Left kidney (tissue), 8 donors: Measurements from ENCODE around the gene CHURC1. TPM values are rescaled to one million over a fixed set of nuclear protein-coding genes. Genes with fewer than 3 reads are reported as not detected.

Experiments
- DNase-seq: peaks from one replicate; pipeline ENCODE4 v3.0.0-alpha.2; 2013
- long read RNA-seq, 8 donors: transcript quantifications; one replicate each; lab custom pipeline, GENCODE V29; 2026
- polyA plus RNA-seq: library from polyadenylated mRNA; unstranded; fragments of 120-200 nt; gene quantifications from one replicate; pipeline ENCODE4 v1.2.1, GENCODE V29; 2013; ENCODE audit not compliant: insufficient read length

The CHURC1 gene
- 63.3 TPM for polyA plus RNA-seq
- long read RNA-seq, donor 1, transcript CHURC1-203 (4 exons, 2,629 nt) = major isoform, 51 of 83 reads
- long read RNA-seq, donor 1, transcript CHURC1-202 (3 exons, 439 nt) = minor isoform, 5 of 83 reads
- long read RNA-seq, donor 1, transcript CHURC1-208 (4 exons, 3,615 nt) = minor isoform, 13 of 83 reads
- long read RNA-seq, donor 1, partial matches to known transcripts = 9 of 83 reads
- long read RNA-seq, donor 1, other reads (novel, unspliced or antisense) = 0 of 83 reads
- long read RNA-seq, donor 2, transcript CHURC1-208 (4 exons, 3,615 nt) = minor isoform, 6 of 48 reads
- long read RNA-seq, donor 2, transcript CHURC1-203 (4 exons, 2,629 nt) = major isoform, 36 of 48 reads
- long read RNA-seq, donor 2, partial matches to known transcripts = 0 of 48 reads
- long read RNA-seq, donor 2, other reads (novel, unspliced or antisense) = 0 of 48 reads
- long read RNA-seq, donor 3, transcript CHURC1-203 (4 exons, 2,629 nt) = major isoform, 29 of 40 reads
- long read RNA-seq, donor 3, transcript CHURC1-208 (4 exons, 3,615 nt) = minor isoform, 5 of 40 reads
- long read RNA-seq, donor 3, partial matches to known transcripts = 0 of 40 reads
- long read RNA-seq, donor 3, other reads (novel, unspliced or antisense) = 0 of 40 reads
- long read RNA-seq, donor 4, transcript CHURC1-203 (4 exons, 2,629 nt) = major isoform, 10 of 19 reads
- long read RNA-seq, donor 4, partial matches to known transcripts = 0 of 19 reads
- long read RNA-seq, donor 4, other reads (novel, unspliced or antisense) = 0 of 19 reads
- long read RNA-seq, donor 5, transcript CHURC1-202 (3 exons, 439 nt) = minor isoform, 5 of 115 reads
- long read RNA-seq, donor 5, transcript CHURC1-203 (4 exons, 2,629 nt) = major isoform, 91 of 115 reads
- long read RNA-seq, donor 5, transcript CHURC1-208 (4 exons, 3,615 nt) = minor isoform, 12 of 115 reads
- long read RNA-seq, donor 5, partial matches to known transcripts = 0 of 115 reads
- long read RNA-seq, donor 5, other reads (novel, unspliced or antisense) = 0 of 115 reads
- long read RNA-seq, donor 6, transcript CHURC1-208 (4 exons, 3,615 nt) = minor isoform, 5 of 73 reads
- long read RNA-seq, donor 6, transcript CHURC1-203 (4 exons, 2,629 nt) = major isoform, 56 of 73 reads
- long read RNA-seq, donor 6, transcript CHURC1-202 (3 exons, 439 nt) = minor isoform, 6 of 73 reads
- long read RNA-seq, donor 6, partial matches to known transcripts = 0 of 73 reads
- long read RNA-seq, donor 6, other reads (novel, unspliced or antisense) = 0 of 73 reads
- long read RNA-seq, donor 7, transcript CHURC1-208 (4 exons, 3,615 nt) = minor isoform, 8 of 79 reads
- long read RNA-seq, donor 7, transcript CHURC1-202 (3 exons, 439 nt) = minor isoform, 11 of 79 reads
- long read RNA-seq, donor 7, transcript CHURC1-203 (4 exons, 2,629 nt) = major isoform, 50 of 79 reads
- long read RNA-seq, donor 7, partial matches to known transcripts = 5 of 79 reads
- long read RNA-seq, donor 7, other reads (novel, unspliced or antisense) = 0 of 79 reads
- long read RNA-seq, donor 8, transcript CHURC1-203 (4 exons, 2,629 nt) = major isoform, 22 of 28 reads
- long read RNA-seq, donor 8, partial matches to known transcripts = 0 of 28 reads
- long read RNA-seq, donor 8, other reads (novel, unspliced or antisense) = 0 of 28 reads

DNA sequence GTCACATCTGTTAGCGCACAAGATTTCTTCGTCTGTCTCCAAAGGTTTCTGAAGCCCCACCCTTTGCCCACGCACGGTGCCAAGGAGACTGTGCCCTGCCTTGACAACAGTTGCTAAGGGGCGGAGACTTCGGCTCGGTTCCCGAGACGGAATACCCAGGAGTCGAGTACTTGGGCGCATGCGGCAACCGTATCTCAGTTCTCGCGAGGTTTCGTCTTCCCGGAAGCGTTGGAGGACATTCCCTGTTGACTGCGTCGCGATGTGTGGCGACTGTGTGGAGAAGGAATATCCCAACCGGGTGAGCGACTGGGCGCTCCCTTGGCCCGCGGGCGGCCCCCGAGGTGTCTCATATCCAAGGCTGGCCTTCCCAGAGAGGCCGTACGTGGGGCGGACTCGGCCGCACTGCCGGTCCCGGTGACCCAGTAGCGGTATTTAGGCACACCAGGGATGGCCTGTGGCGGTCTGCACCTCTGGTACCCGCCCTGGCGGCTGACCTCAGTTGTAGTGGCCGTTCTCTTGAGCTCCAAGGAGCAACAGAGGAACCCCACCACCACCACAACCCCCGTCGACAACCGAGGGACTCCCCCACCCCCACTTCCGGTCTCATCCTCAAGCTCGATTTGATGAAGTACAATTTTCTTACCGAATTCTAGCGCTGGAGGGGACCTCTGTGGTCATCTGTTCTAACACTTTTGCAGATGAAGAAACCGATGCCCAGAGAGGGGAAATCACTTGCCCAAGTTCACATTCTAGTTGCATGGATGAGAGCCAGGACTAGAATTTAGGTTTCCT is at the start of gene CHURC1:
TSS of gene CHURC1 (plus strand) at position 219 of the 792 bp plus-strand sequence. CDS start at position 260, 41 bp downstream.
- peak; percentile 99 for DNase-seq

DNA sequence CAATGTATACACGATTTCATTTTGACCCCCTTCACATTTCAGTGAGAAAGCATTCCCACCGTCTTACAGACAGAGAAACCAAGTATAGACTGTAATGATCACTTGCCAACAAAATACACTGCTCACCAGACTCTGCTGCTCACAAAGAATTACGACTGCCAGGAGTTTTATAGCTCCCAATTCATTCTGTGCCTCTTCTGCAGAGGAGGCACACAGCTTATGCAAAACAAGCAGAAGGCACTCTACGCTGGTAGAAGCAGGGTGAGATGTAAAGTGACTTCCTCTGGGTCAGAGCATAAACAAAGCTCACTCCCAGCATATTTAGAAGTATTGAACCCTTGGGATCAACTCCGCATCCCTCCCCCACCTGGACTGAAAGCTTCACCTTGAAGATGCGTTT is 49.1 kb upstream of the CHURC1 start:
- DNase-seq = no peak

DNA sequence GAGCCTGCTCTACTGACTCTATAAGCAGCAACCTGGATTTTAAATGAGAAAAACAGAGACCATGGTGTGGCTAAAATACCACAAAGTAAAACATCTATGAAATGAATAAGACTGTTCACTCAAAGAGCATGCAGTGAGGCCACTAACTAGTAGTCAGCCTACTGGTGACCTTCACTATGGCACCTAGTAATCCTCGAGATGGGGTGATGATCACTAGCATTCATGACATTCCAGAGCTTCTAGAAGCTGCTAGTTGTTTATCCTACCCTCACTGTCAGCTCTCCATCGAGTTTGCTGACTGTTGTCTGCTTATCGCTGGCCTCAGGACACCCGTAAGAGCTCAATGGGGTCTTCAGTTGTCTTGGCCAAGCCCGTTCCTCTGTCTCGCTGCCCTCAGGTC is 48.3 kb upstream of the CHURC1 start:
- DNase-seq = no peak

- no peak for DNase-seq
These were observed 47.1 kb upstream of the CHURC1 start for GRCh38 chr14:64867182-64867581.

GRCh38 chr14:64868379-64868778 is 45.9 kb upstream of the CHURC1 start:
- no peak for DNase-seq

DNA sequence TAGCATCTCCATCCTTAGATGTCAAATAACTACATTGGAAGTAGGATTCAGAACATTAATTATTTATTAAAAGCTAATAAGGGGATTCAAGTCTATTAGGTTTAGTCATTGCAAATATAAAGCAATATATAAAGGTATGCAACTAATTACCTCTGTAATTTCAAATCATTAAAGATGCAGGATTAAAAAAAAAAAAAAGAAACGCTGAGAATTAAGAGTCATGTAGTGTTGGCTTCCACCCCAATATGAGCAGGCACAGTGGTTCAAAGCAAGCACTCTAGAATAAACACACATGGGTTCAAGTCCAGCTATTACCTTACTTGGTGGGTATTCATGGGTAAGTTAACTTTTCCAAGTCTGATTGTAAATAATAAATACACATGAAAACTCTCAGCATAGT is 45.4 kb upstream of the CHURC1 start:
- DNase-seq = no peak

DNA sequence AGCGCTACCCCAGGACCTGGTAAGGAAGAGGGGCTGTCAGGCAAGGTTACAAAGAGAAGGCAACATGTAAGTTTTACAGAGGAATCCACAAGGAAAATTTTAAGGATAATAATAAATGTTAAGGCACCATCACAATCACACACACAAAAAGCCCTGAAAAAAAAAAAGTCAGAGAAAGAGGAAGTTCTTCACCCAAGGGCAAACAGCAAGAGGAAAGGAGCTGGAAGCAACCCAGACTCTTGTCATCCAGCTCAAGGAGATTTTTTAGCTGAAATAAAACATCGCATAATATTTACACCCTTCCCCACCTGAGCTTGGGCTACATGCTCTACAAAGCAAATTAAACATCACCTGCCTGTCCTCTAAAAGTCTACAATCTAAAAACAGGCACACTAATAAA is 44.1 kb upstream of the CHURC1 start:
- DNase-seq = no peak

DNA sequence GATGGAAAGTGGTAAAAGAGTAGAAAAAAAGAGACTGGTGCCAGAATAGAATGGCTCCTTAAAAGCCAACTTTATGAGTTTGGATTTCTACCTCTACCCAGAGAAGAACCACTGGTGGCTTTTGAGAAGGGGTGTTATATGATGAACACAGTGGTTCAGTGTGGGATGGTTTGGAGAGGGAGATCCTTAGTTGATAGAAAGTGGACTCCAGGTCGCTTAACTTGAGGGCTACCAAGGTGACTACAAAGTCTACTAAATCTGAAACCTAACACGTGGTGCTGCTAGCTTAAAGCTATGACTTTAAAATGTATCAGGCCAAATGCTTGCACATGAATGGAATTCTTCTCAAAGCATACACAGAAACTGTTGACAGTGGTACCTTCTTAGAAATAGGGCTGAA is 42.9 kb upstream of the CHURC1 start:
- DNase-seq = no peak

- DNase-seq = no peak
These were observed 40.6 kb upstream of the CHURC1 start for GRCh38 chr14:64873506-64874219.

GRCh38 chr14:64875350-64875749 is 38.9 kb upstream of the CHURC1 start:
- DNase-seq = no peak

DNA sequence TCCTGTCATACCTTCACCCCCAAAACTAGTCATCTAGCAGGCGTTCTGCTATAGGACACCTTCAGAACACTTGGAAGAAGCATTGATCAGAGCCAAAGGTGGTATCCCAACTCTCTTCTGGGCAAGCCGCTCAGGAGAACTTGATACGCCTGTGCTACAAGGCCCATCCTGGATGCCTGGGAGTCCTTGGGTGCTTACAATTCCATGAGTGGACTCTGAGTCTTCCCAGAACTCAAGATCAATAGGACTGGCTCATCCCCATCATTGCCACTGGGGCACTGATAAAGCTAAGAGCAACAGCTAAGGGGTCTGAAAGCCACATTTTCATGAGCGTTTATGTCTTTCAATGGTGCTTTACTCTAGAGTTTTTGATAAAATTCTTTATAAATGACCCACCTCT is 36.4 kb upstream of the CHURC1 start:
- DNase-seq = no peak

- DNase-seq = peak; percentile 59
These were observed 35.2 kb upstream of the CHURC1 start for GRCh38 chr14:64878837-64879634.

GRCh38 chr14:64879635-64880220 is 34.5 kb upstream of the CHURC1 start, which contains the start of gene SPTB:
Gene SPTB, minus strand, starts transcription at chr14:64879907. Its CDS starts 56,813 bp downstream, at chr14:64823094.
- DNase-seq = peak; percentile 34

- peak; percentile 71 for DNase-seq
These were observed 33.8 kb upstream of the CHURC1 start for GRCh38 chr14:64880221-64881121.

- DNase-seq = no peak
These were observed 28.7 kb upstream of the CHURC1 start for GRCh38 chr14:64885559-64885958.

- no peak for DNase-seq
These were observed 24.9 kb upstream of the CHURC1 start for GRCh38 chr14:64889352-64889751.

DNA sequence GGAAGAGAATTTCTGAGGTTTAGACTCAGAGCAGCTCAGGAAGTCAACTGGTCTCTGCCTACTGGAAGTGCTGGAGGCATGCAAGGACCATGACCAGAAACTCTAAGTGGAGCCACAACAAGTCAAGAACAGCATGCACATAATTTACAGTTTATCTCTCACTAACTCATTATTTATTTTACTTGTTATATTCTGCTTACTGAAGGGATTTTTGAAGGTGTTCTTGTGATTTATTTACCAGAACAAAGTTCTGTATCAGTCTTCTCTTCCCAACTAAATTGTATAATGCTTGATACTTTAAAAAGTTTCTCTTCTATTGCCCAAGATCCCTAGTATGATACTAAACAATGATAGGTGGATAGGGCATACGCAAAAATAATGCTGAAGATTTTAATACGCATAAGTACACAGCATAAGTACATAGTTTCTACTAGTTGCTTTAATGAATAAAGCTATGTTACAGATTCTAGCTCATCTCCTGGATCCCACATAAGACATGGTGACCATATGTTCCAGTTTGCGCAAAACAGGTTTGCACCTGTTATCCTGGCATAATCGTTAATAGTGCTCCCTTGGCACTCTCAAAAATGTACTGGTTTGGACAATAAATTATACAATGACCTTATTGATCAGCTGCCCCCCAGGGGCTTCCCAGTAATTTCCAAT is 22.9 kb upstream of the CHURC1 start:
- DNase-seq = no peak
